ENCODE results near the gene TBC1D22A. TPM values are rescaled to one million over a fixed set of nuclear protein-coding genes. Genes with fewer than 3 reads are reported as not detected.
"Not testable (repeated sequence)": the region's sequence is repeated elsewhere in the genome, so short reads cannot be mapped to it uniquely, and the experiment has no call there.

The TBC1D22A gene
- total and polyA plus RNA-seq, 10 of the 15 experiments (the other 5 are each of a cell fraction or from before 2014, with no cell fraction given): 0.63 to 44.7 (median 27.4) TPM

- 89% methylated on average over 10 of the region's 10 CpGs for WGBS (ENCODE audit: insufficient coverage, insufficient replicate concordance, low lambda C conversion rate, missing lambda C conversion rate)
- DNase-seq (ENCODE audit: low read depth, low spot score); H3K9ac ChIP-seq (ENCODE audit: control insufficient read depth, insufficient read depth, low read length); RAD21 ChIA-PET (ENCODE audit: unreplicated experiment); ATAC-seq; H3K4me2 ChIP-seq (ENCODE audit: control insufficient read depth, insufficient read depth); H3K27ac ChIP-seq (ENCODE audit: control insufficient read depth, insufficient read depth); POLR2A ChIA-PET; FAIRE-seq; H3K27me3 ChIP-seq (replicated peaks in 1 of 2; ENCODE audit: control insufficient read depth in 2 of 2, insufficient read depth in 2 of 2, low read length in 1 of 2); in situ Hi-C loops (cut with MboI); H2AFZ ChIP-seq (ENCODE audit: control insufficient read depth, low read depth, low read length); H3K4me3 ChIP-seq; intact Hi-C loops (cut with micrococcal nuclease; ENCODE audit: unreplicated experiment); H3K9me3 ChIP-seq (replicated peaks; ENCODE audit: control insufficient read depth, insufficient read depth, low read length); BruUV-seq (replicated peaks): not testable (repeated sequence)
- Histone ChIP-seq H3K36me3 (ENCODE audit: control insufficient read depth in 2 of 2, insufficient read depth in 2 of 2, low read length in 1 of 2) (peaks cover 5 to 13% of the 10 kb centered on the region in 2 experiments; a peak in 3 of 4 replicates), H4K20me1 (ENCODE audit: control insufficient read depth, insufficient read depth) (peaks cover 15% of the 10 kb centered on the region), H3K79me2 (ENCODE audit: control insufficient read depth, insufficient read depth, low read length) (peaks cover 85% of the 10 kb centered on the region), H3K4me1 (ENCODE audit: control insufficient read depth, insufficient read depth, low read length) (peaks cover 14% of the 10 kb centered on the region)
- CTCF ChIA-PET: interaction anchor here (3.2 kb wide), 1 partner anchor 21 kb away, joined by 15 read pairs; no protein-coding TSS in a partner anchor
- SMC1A ChIA-PET (ENCODE audit: uncharacterized antibody, unreplicated experiment): interaction anchor here (1.0 kb wide), 1 partner anchor 19 kb away, joined by 3 read pairs; no protein-coding TSS in a partner anchor
These were observed 19.8 kb downstream of the TBC1D22A start for GRCh38 chr22:46782200-46782599.

DNA sequence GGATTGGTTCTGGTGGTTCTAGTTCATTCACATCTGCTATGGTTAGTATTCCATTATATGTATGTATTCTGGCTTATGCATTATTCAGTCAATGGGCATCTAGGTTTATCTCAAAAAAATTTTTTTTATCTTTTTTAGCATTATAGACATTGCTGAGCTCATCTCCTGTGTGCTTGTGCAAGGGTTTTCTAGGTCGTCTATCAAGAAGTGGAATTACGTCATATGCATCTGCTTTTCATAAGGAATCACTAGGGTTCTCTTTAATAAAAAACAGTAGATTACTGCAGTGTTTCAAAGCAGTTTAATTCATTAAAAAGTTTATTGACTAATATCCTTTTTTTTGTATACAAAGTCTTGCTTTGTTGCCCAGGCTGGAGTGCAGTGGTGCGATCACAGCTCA is 21.3 kb downstream of the TBC1D22A start:
- H4K20me1 ChIP-seq (ENCODE audit: control insufficient read depth, insufficient read depth): peaks cover 16% of the 10 kb centered on the region
- 81% methylated on average over 3 of the region's 3 CpGs for WGBS (ENCODE audit: insufficient coverage, insufficient replicate concordance, low lambda C conversion rate, missing lambda C conversion rate)
- ChIA-PET RAD21 (ENCODE audit: unreplicated experiment) (no interaction called here), CTCF (interaction anchor here (1.0 kb wide), 1 partner anchor 25 kb away, joined by 3 read pairs; no protein-coding TSS in a partner anchor), POLR2A (interaction anchor here (0.7 kb wide), 1 partner anchor 25 kb away, joined by 3 read pairs; no protein-coding TSS in a partner anchor), SMC1A (ENCODE audit: uncharacterized antibody, unreplicated experiment) (interaction anchor here (1.3 to 1.4 kb wide), 2 partner anchors 15 to 18 kb away, joined by 3 to 5 read pairs; no protein-coding TSS in a partner anchor)
- intact Hi-C loops (cut with micrococcal nuclease; ENCODE audit: unreplicated experiment): no loop called here
- no peak overlapping the region for H3K27ac ChIP-seq (ENCODE audit: control insufficient read depth, insufficient read depth)
- BruUV-seq (replicated peaks): no TSS peak
- H3K9ac ChIP-seq (ENCODE audit: control insufficient read depth, insufficient read depth, low read length): no peak overlapping the region
- in situ Hi-C loops (cut with MboI): no loop called here
- peaks cover 13% of the 10 kb centered on the region for H3K4me1 ChIP-seq (ENCODE audit: control insufficient read depth, insufficient read depth, low read length)
- H3K36me3 ChIP-seq (ENCODE audit: control insufficient read depth in 2 of 2, insufficient read depth in 2 of 2, low read length in 1 of 2): peaks cover 5 to 13% of the 10 kb centered on the region in 2 experiments; a peak in 3 of 4 replicates
- DNase-seq (ENCODE audit: low read depth, low spot score): no peak
- H3K9me3 ChIP-seq (replicated peaks; ENCODE audit: control insufficient read depth, insufficient read depth, low read length): no peaks in the 10 kb centered on the region; the same call in 1 of the 3 replicates
- H3K4me2 ChIP-seq (ENCODE audit: control insufficient read depth, insufficient read depth): no peak overlapping the region
- ATAC-seq: no peak
- H3K4me3 ChIP-seq: no peak overlapping the region
- TF ChIP-seq FOS (IDR thresholded peaks at IDR 0.05; ENCODE audit: borderline replicate concordance, extremely low read depth, insufficient read length): no peak
- no peaks in the 10 kb centered on the region for H3K27me3 ChIP-seq (replicated peaks in 1 of 2; ENCODE audit: control insufficient read depth in 2 of 2, insufficient read depth in 2 of 2, low read length in 1 of 2)
- H2AFZ ChIP-seq (ENCODE audit: control insufficient read depth, low read depth, low read length): no peak overlapping the region
- peaks cover 78% of the 10 kb centered on the region for H3K79me2 ChIP-seq (ENCODE audit: control insufficient read depth, insufficient read depth, low read length)
- no peak for FAIRE-seq

Measured in GM12878 (cell line).